Activated T-cell treated with anti-CD3 and anti-CD28 coated beads, Interleukin-2, amount 50 U/mL, for 24 hours (primary cell): ENCODE results near the gene CHRNB1.

Experiments used
- DNase-seq: peaks from one replicate; pipeline ENCODE4 v3.0.0-alpha.2; 2020
- H3K27ac Mint-ChIP-seq: 2 replicates; pipeline ENCODE4 v1.8.0; 2020; ENCODE audit warnings: mild to moderate bottlenecking, mixed read lengths
- H3K27me3 Mint-ChIP-seq: 2 replicates; pipeline ENCODE4 v1.8.0; 2020; ENCODE audit warnings: mixed read lengths
- H3K36me3 Mint-ChIP-seq: 2 replicates; pipeline ENCODE4 v1.8.0; 2020; ENCODE audit warnings: low read depth, mixed read lengths
- H3K4me1 Mint-ChIP-seq: 2 replicates; pipeline ENCODE4 v1.8.0; 2020; ENCODE audit warnings: low read depth, mixed read lengths
- H3K4me3 Mint-ChIP-seq: 2 replicates; pipeline ENCODE4 v1.8.0; 2020; ENCODE audit warnings: mild to moderate bottlenecking, moderate library complexity, mixed read lengths
- H3K9me3 Mint-ChIP-seq: 2 replicates; pipeline ENCODE4 v1.8.0; 2020; ENCODE audit warnings: mixed read lengths

Gene CHRNB1

GRCh38 chr17:7493941-7494340, 49.1 kb downstream of the CHRNB1 start:
- Mint-ChIP-seq H3K9me3 (no peaks in the 10 kb centered on the region), H3K36me3 (peaks cover 88% of the 10 kb centered on the region), H3K4me3 (no peak overlapping the region), H3K27me3 (no peaks in the 10 kb centered on the region), H3K4me1 (peaks cover 44% of the 10 kb centered on the region), H3K27ac (peak overlapping the region; percentile 66)
- no peak for DNase-seq

- no peak overlapping the region for H3K4me3 Mint-ChIP-seq
Observed at GRCh38 chr17:7495906-7496434, 51.1 kb downstream of the CHRNB1 start.

GRCh38 chr17:7496470-7497183, 51.8 kb downstream of the CHRNB1 start:
- H3K27ac Mint-ChIP-seq = peak overlapping the region; percentile 6
- no peak for DNase-seq
- H3K27me3 Mint-ChIP-seq = no peaks in the 10 kb centered on the region
- no peaks in the 10 kb centered on the region for H3K9me3 Mint-ChIP-seq
- peaks cover 88% of the 10 kb centered on the region for H3K36me3 Mint-ChIP-seq
- peaks cover 24% of the 10 kb centered on the region for H3K4me1 Mint-ChIP-seq
- no peak overlapping the region for H3K4me3 Mint-ChIP-seq

More at GRCh38 chr17:7495906-7496434, 51.1 kb downstream of the CHRNB1 start:
- Mint-ChIP-seq H3K36me3 (peaks cover 88% of the 10 kb centered on the region), H3K27me3 (no peaks in the 10 kb centered on the region), H3K9me3 (no peaks in the 10 kb centered on the region), H3K27ac (peak overlapping the region; percentile 62), H3K4me1 (peaks cover 27% of the 10 kb centered on the region)
- no peak for DNase-seq

GRCh38 chr17:7497228-7497627, 52.4 kb downstream of the CHRNB1 start:
- Mint-ChIP-seq H3K36me3 (peaks cover 89% of the 10 kb centered on the region), H3K27me3 (no peaks in the 10 kb centered on the region), H3K27ac (no peak overlapping the region), H3K9me3 (no peaks in the 10 kb centered on the region), H3K4me1 (peaks cover 18% of the 10 kb centered on the region), H3K4me3 (no peak overlapping the region)
- DNase-seq = no peak

- no peak for DNase-seq
- Mint-ChIP-seq H3K36me3 (peaks cover 91% of the 10 kb centered on the region), H3K4me1 (peaks cover 15% of the 10 kb centered on the region), H3K4me3 (no peak overlapping the region), H3K27me3 (no peaks in the 10 kb centered on the region), H3K9me3 (no peaks in the 10 kb centered on the region), H3K27ac (no peak overlapping the region)
Observed at GRCh38 chr17:7497636-7498035, 52.8 kb downstream of the CHRNB1 start.

- Mint-ChIP-seq H3K4me1 (peaks cover 3% of the 10 kb centered on the region), H3K36me3 (peaks cover 93% of the 10 kb centered on the region), H3K4me3 (no peak overlapping the region), H3K27ac (no peak overlapping the region), H3K9me3 (no peaks in the 10 kb centered on the region), H3K27me3 (no peaks in the 10 kb centered on the region)
- no peak for DNase-seq
Observed at GRCh38 chr17:7499161-7499560, 54.3 kb downstream of the CHRNB1 start.

GRCh38 chr17:7501729-7502128, 56.9 kb downstream of the CHRNB1 start:
- Mint-ChIP-seq H3K27me3 (no peaks in the 10 kb centered on the region), H3K36me3 (peaks cover 93% of the 10 kb centered on the region), H3K27ac (no peak overlapping the region)

GRCh38 chr17:7502171-7502847, 57.4 kb downstream of the CHRNB1 start:
- Mint-ChIP-seq H3K9me3 (no peaks in the 10 kb centered on the region), H3K27me3 (no peaks in the 10 kb centered on the region), H3K4me1 (no peaks in the 10 kb centered on the region), H3K36me3 (peaks cover 93% of the 10 kb centered on the region), H3K27ac (peak overlapping the region; percentile 63), H3K4me3 (no peak overlapping the region)
- no peak for DNase-seq

More at GRCh38 chr17:7501729-7502128, 56.9 kb downstream of the CHRNB1 start:
- no peaks in the 10 kb centered on the region for H3K4me1 Mint-ChIP-seq
- H3K4me3 Mint-ChIP-seq = no peak overlapping the region
- DNase-seq = no peak
- no peaks in the 10 kb centered on the region for H3K9me3 Mint-ChIP-seq

- no peaks in the 10 kb centered on the region for H3K4me1 Mint-ChIP-seq
- no peak overlapping the region for H3K27ac Mint-ChIP-seq
- H3K27me3 Mint-ChIP-seq = no peaks in the 10 kb centered on the region
- H3K36me3 Mint-ChIP-seq = peaks cover 93% of the 10 kb centered on the region
- no peaks in the 10 kb centered on the region for H3K9me3 Mint-ChIP-seq
- DNase-seq = no peak
- no peak overlapping the region for H3K4me3 Mint-ChIP-seq
Observed at GRCh38 chr17:7502987-7503386, 58.1 kb downstream of the CHRNB1 start.

GRCh38 chr17:7503521-7503920, 58.7 kb downstream of the CHRNB1 start:
- no peaks in the 10 kb centered on the region for H3K4me1 Mint-ChIP-seq
- peaks cover 93% of the 10 kb centered on the region for H3K36me3 Mint-ChIP-seq
- no peaks in the 10 kb centered on the region for H3K9me3 Mint-ChIP-seq
- no peak overlapping the region for H3K4me3 Mint-ChIP-seq
- no peak for DNase-seq
- H3K27ac Mint-ChIP-seq = peak overlapping the region; percentile 53
- no peaks in the 10 kb centered on the region for H3K27me3 Mint-ChIP-seq
